ENCODE measurements around the gene CARS2. TPM values are rescaled to one million over a fixed set of nuclear protein-coding genes. Genes with fewer than 3 reads are reported as not detected.

The CARS2 gene
- total and polyA plus RNA-seq, 4 donors, result 61.9 to 102 (median 75.0) TPM

- ATAC-seq (ENCODE audit: insufficient read depth, low FRiP score), result no peak
- WGBS, 2 donors, result 95 to 97% methylated on average over 7 of the region's 7 CpGs
- no peak overlapping the region for H3K4me3 ChIP-seq
- peaks cover 0 to 10% (median 7%) of the 10 kb centered on the region in 4 donors for H3K9me3 ChIP-seq (ENCODE audit: control insufficient read depth in 4 of 4, insufficient read depth in 3 of 4, low read length in 3 of 4)
- no peak for DNase-seq
- H3K4me1 ChIP-seq (ENCODE audit: control insufficient read depth in 5 of 5, insufficient read depth in 5 of 5, low read length in 5 of 5), result peaks cover 0 to 2% (median 0%) of the 10 kb centered on the region in 5 donors
- no peak overlapping the region for H3K27ac ChIP-seq (ENCODE audit: low read depth in 1 of 2, low read length in 1 of 2)
- TF ChIP-seq, protein P1, sequence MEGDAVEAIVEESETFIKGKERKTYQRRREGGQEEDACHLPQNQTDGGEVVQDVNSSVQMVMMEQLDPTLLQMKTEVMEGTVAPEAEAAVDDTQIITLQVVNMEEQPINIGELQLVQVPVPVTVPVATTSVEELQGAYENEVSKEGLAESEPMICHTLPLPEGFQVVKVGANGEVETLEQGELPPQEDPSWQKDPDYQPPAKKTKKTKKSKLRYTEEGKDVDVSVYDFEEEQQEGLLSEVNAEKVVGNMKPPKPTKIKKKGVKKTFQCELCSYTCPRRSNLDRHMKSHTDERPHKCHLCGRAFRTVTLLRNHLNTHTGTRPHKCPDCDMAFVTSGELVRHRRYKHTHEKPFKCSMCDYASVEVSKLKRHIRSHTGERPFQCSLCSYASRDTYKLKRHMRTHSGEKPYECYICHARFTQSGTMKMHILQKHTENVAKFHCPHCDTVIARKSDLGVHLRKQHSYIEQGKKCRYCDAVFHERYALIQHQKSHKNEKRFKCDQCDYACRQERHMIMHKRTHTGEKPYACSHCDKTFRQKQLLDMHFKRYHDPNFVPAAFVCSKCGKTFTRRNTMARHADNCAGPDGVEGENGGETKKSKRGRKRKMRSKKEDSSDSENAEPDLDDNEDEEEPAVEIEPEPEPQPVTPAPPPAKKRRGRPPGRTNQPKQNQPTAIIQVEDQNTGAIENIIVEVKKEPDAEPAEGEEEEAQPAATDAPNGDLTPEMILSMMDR (IDR thresholded peaks at IDR 0.05; ENCODE audit: control extremely low read depth, extremely low read depth), result no peak
- H3K27me3 ChIP-seq (ENCODE audit: control insufficient read depth in 3 of 3, insufficient read depth in 3 of 3, low read length in 2 of 3), result no peaks in the 10 kb centered on the region
- H3K9ac ChIP-seq (ENCODE audit: insufficient read depth in 1 of 2, low read length in 2 of 2), result no peak overlapping the region
- peaks cover 3 to 41% (median 18%) of the 10 kb centered on the region in 4 donors for H3K36me3 ChIP-seq (ENCODE audit: control insufficient read depth in 4 of 4, insufficient read depth in 4 of 4, low read length in 4 of 4)
Measured at GRCh38 chr13:110657196-110657595, 48.7 kb downstream of the CARS2 start.

- peaks cover 0 to 2% (median 0%) of the 10 kb centered on the region in 5 donors for H3K4me1 ChIP-seq (ENCODE audit: control insufficient read depth in 5 of 5, insufficient read depth in 5 of 5, low read length in 5 of 5)
- H3K9me3 ChIP-seq (ENCODE audit: control insufficient read depth in 4 of 4, insufficient read depth in 3 of 4, low read length in 3 of 4), result peaks cover 0 to 5% (median 0%) of the 10 kb centered on the region in 4 donors
- H3K4me3 ChIP-seq, result no peak overlapping the region
- 95 to 97% methylated on average over 14 of the region's 14 CpGs for WGBS, 2 donors
- peaks cover 0 to 29% (median 8%) of the 10 kb centered on the region in 4 donors for H3K36me3 ChIP-seq (ENCODE audit: control insufficient read depth in 4 of 4, insufficient read depth in 4 of 4, low read length in 4 of 4)
- H3K27me3 ChIP-seq (ENCODE audit: control insufficient read depth in 3 of 3, insufficient read depth in 3 of 3, low read length in 2 of 3), result no peaks in the 10 kb centered on the region
- DNase-seq, result no peak
- ATAC-seq (ENCODE audit: insufficient read depth, low FRiP score), result no peak
- no peak overlapping the region for H3K27ac ChIP-seq (ENCODE audit: low read depth in 1 of 2, low read length in 1 of 2)
- H3K9ac ChIP-seq (ENCODE audit: insufficient read depth in 1 of 2, low read length in 2 of 2), result no peak overlapping the region
- TF ChIP-seq, protein P1 (IDR thresholded peaks at IDR 0.05; ENCODE audit: control extremely low read depth, extremely low read depth), result no peak
Measured at GRCh38 chr13:110653851-110654250, 52.1 kb downstream of the CARS2 start.

- Histone ChIP-seq H3K36me3 (ENCODE audit: control insufficient read depth in 4 of 4, insufficient read depth in 4 of 4, low read length in 4 of 4) (peaks cover 0 to 33% (median 11%) of the 10 kb centered on the region in 4 donors), H3K27me3 (ENCODE audit: control insufficient read depth in 3 of 3, insufficient read depth in 3 of 3, low read length in 2 of 3) (no peaks in the 10 kb centered on the region), H3K27ac (ENCODE audit: low read depth in 1 of 2, low read length in 1 of 2) (no peak overlapping the region), H3K4me3 (no peak overlapping the region), H3K9me3 (ENCODE audit: control insufficient read depth in 4 of 4, insufficient read depth in 3 of 4, low read length in 3 of 4) (peaks cover 0 to 5% (median 0%) of the 10 kb centered on the region in 4 donors), H3K4me1 (ENCODE audit: control insufficient read depth in 5 of 5, insufficient read depth in 5 of 5, low read length in 5 of 5) (peaks cover 0 to 2% (median 0%) of the 10 kb centered on the region in 5 donors), H3K9ac (ENCODE audit: insufficient read depth in 1 of 2, low read length in 2 of 2) (no peak overlapping the region)
- DNase-seq, result no peak
- TF ChIP-seq, protein P1 (IDR thresholded peaks at IDR 0.05; ENCODE audit: control extremely low read depth, extremely low read depth), result no peak
- WGBS, 2 donors, result 88 to 89% methylated on average over 14 of the region's 14 CpGs
- no peak for ATAC-seq (ENCODE audit: insufficient read depth, low FRiP score)
Measured at GRCh38 chr13:110653271-110653670, 52.6 kb downstream of the CARS2 start.

- no peak overlapping the region for H3K4me3 ChIP-seq
- no peak for ATAC-seq (ENCODE audit: insufficient read depth, low FRiP score)
- TF ChIP-seq, protein P1 (IDR thresholded peaks at IDR 0.05; ENCODE audit: control extremely low read depth, extremely low read depth), result no peak
- H3K27ac ChIP-seq (ENCODE audit: low read depth in 1 of 2, low read length in 1 of 2), result no peak overlapping the region
- DNase-seq, result no peak
- 89% methylated on average over 10 of the region's 10 CpGs for WGBS, 2 donors
- peaks cover 0 to 1% (median 0%) of the 10 kb centered on the region in 4 donors for H3K9me3 ChIP-seq (ENCODE audit: control insufficient read depth in 4 of 4, insufficient read depth in 3 of 4, low read length in 3 of 4)
- no peak overlapping the region for H3K9ac ChIP-seq (ENCODE audit: insufficient read depth in 1 of 2, low read length in 2 of 2)
- H3K27me3 ChIP-seq (ENCODE audit: control insufficient read depth in 3 of 3, insufficient read depth in 3 of 3, low read length in 2 of 3), result no peaks in the 10 kb centered on the region
- peaks cover 0 to 2% (median 0%) of the 10 kb centered on the region in 5 donors for H3K4me1 ChIP-seq (ENCODE audit: control insufficient read depth in 5 of 5, insufficient read depth in 5 of 5, low read length in 5 of 5)
- H3K36me3 ChIP-seq (ENCODE audit: control insufficient read depth in 4 of 4, insufficient read depth in 4 of 4, low read length in 4 of 4), result peaks cover 0 to 34% (median 9%) of the 10 kb centered on the region in 4 donors
Measured at GRCh38 chr13:110652764-110653163, 53.2 kb downstream of the CARS2 start.

Data from lung (tissue), 12 donors.